ENCODE measurements around the gene CATSPERD. TPM values are rescaled to one million over a fixed set of nuclear protein-coding genes. Genes with fewer than 3 reads are reported as not detected.

The CATSPERD gene
- total RNA-seq, 1 experiment from 2014 or later = not detected

DNA sequence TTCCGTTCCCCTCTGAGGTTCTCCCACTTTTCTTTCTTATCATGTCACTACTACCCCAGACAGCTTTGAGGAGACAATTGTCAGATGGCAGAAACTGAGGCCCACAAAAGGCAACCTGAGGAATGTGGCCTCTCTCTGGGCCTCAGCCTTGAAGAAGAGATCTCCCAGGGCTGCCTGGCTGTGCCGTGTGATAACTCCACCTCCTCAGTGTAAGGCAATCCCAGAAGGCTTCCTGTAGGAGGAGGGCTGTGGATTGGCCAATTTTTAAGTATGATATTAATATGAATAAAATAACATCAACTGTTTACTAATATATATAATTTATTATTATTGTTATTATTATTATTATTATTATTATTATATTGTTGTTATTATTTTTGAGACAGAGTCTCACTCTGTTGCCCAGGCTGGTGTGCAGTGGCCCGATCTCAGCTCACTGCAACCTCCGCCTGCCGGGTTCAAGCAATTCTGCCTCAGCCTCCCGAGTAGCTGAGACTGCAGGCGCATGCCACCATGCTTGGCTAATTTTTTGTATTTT lies 75.0 kb downstream of the CATSPERD start:
- TF ChIP-seq, protein P1, sequence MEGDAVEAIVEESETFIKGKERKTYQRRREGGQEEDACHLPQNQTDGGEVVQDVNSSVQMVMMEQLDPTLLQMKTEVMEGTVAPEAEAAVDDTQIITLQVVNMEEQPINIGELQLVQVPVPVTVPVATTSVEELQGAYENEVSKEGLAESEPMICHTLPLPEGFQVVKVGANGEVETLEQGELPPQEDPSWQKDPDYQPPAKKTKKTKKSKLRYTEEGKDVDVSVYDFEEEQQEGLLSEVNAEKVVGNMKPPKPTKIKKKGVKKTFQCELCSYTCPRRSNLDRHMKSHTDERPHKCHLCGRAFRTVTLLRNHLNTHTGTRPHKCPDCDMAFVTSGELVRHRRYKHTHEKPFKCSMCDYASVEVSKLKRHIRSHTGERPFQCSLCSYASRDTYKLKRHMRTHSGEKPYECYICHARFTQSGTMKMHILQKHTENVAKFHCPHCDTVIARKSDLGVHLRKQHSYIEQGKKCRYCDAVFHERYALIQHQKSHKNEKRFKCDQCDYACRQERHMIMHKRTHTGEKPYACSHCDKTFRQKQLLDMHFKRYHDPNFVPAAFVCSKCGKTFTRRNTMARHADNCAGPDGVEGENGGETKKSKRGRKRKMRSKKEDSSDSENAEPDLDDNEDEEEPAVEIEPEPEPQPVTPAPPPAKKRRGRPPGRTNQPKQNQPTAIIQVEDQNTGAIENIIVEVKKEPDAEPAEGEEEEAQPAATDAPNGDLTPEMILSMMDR (conservative IDR thresholded peaks at IDR 0.05) = no peak
- Histone ChIP-seq H4K91ac (ENCODE audit: insufficient read length, low read depth, low read length) (no peak overlapping the region), H4K20me1 (ENCODE audit: control insufficient read depth, insufficient read depth, insufficient read length) (no peaks in the 10 kb centered on the region), H2BK20ac (ENCODE audit: low read depth, low read length, poor library complexity, severe bottlenecking) (no peak overlapping the region), H2AFZ (ENCODE audit: low read length) (no peak overlapping the region), H3K27me3 (ENCODE audit: insufficient read depth, low read length) (no peaks in the 10 kb centered on the region), H2BK120ac (ENCODE audit: low read depth, low read length, poor library complexity, severe bottlenecking) (no peak overlapping the region), H3K4ac (ENCODE audit: low read depth, low read length) (no peak overlapping the region), H3K4me1 (ENCODE audit: insufficient read depth, low read length) (no peaks in the 10 kb centered on the region), H3K79me2 (ENCODE audit: insufficient read depth, low read length) (no peaks in the 10 kb centered on the region), H3K9ac (ENCODE audit: extremely low read depth, insufficient read length, low read length) (no peak overlapping the region), H3K4me2 (ENCODE audit: insufficient read depth, insufficient read length, low read length) (no peak overlapping the region), H3T11ph (ENCODE audit: low read length) (no peak overlapping the region), H3K9me3 (ENCODE audit: control insufficient read depth, low read depth, low read length) (no peaks in the 10 kb centered on the region), H2AK5ac (ENCODE audit: insufficient read length, low read length) (no peak overlapping the region), H3K23ac (ENCODE audit: insufficient read length, low read depth, low read length) (no peak overlapping the region), H2BK15ac (ENCODE audit: low read depth, low read length) (no peak overlapping the region), H2BK5ac (ENCODE audit: insufficient read length, low read length) (no peak overlapping the region), H3K27ac (ENCODE audit: insufficient read length, low read depth, low read length) (no peak overlapping the region), H4K5ac (ENCODE audit: insufficient read length, low read depth, low read length) (no peak overlapping the region), H2BK12ac (ENCODE audit: insufficient read length, low read depth, low read length) (no peak overlapping the region), H3K14ac (ENCODE audit: insufficient read depth, low read length) (no peak overlapping the region), H3K23me2 (ENCODE audit: insufficient read length, low read depth, low read length, poor library complexity, severe bottlenecking) (no peaks in the 10 kb centered on the region), H3K79me1 (ENCODE audit: insufficient read depth, low read depth, low read length, poor library complexity, severe bottlenecking) (no peaks in the 10 kb centered on the region), H3K56ac (ENCODE audit: insufficient read length, low read depth, low read length) (no peak overlapping the region), H4K8ac (replicated peaks; ENCODE audit: insufficient read length, low read depth, low read length) (no peak overlapping the region), H3K18ac (ENCODE audit: insufficient read length, low read depth, low read length) (no peak overlapping the region)
- Mint-ChIP-seq H3K9me3 (no peaks in the 10 kb centered on the region; a peak in 1 of 5 replicates), H3K4me1 (0 out of 4 replicates have a peak, but pooled peaks cover 0 to 3% of the 10 kb centered on the region in 2 experiments), H3K4me3 (no peak overlapping the region), H3K36me3 (ENCODE audit: insufficient read depth in 1 of 3, low read depth in 3 of 3) (peaks cover under 1% of the 10 kb centered on the region in 3 experiments; a peak in 5 of 7 replicates), H3K27me3 (ENCODE audit: low read depth) (peaks cover 11% of the 10 kb centered on the region), H3K27ac (no peak overlapping the region)
- no peak for DNase-seq
- no CpG with 5 or more reads among the region's 7 CpGs for WGBS (ENCODE audit: extremely low coverage, insufficient read length, low lambda C conversion rate)

Data from H9 (cell line).